Stimulated activated CD4-positive, alpha-beta T cell treated with anti-CD3 and anti-CD28 coated beads, Interleukin-4, amount 100 ng/mL, for 1 hour (primary cell): ENCODE results near the gene TMEM245.
"Not testable (repeated sequence)": the region's sequence is repeated elsewhere in the genome, so short reads cannot be mapped to it uniquely, and the experiment has no call there.

Experiments
- DNase-seq: peaks from one replicate; pipeline ENCODE4 v3.0.0-alpha.2; 2020

TMEM245 gene

GRCh38 chr9:109060191-109060590, 59.6 kb downstream of the TMEM245 start:
- no peak for DNase-seq

- DNase-seq: not testable (repeated sequence)
Observed at GRCh38 chr9:109053121-109053520, 66.6 kb downstream of the TMEM245 start.

- DNase-seq: no peak
Observed at GRCh38 chr9:109052416-109052815, 67.3 kb downstream of the TMEM245 start.

GRCh38 chr9:109051733-109052132, 68.0 kb downstream of the TMEM245 start:
- no peak for DNase-seq

GRCh38 chr9:109050444-109050843, 69.3 kb downstream of the TMEM245 start:
- no peak for DNase-seq

- no peak for DNase-seq
Observed at GRCh38 chr9:109048822-109049221, 70.9 kb downstream of the TMEM245 start.

GRCh38 chr9:109047259-109047658, 72.5 kb downstream of the TMEM245 start:
- DNase-seq: no peak

GRCh38 chr9:109046346-109046745, 73.4 kb downstream of the TMEM245 start:
- no peak for DNase-seq

- no peak for DNase-seq
Observed at GRCh38 chr9:109043578-109043977, 76.2 kb downstream of the TMEM245 start.

GRCh38 chr9:109040571-109040970, 79.2 kb downstream of the TMEM245 start:
- no peak for DNase-seq

- no peak for DNase-seq
Observed at GRCh38 chr9:109039539-109039938, 80.2 kb downstream of the TMEM245 start.

GRCh38 chr9:109037946-109038715, 81.6 kb downstream of the TMEM245 start:
- no peak for DNase-seq

GRCh38 chr9:109036744-109037680, 82.7 kb downstream of the TMEM245 start:
- no peak for DNase-seq

GRCh38 chr9:109035684-109036423, 83.9 kb downstream of the TMEM245 start:
- DNase-seq: no peak

GRCh38 chr9:109033941-109034700, 85.6 kb downstream of the TMEM245 start:
- no peak for DNase-seq

GRCh38 chr9:109031241-109031640, 88.5 kb downstream of the TMEM245 start:
- no peak for DNase-seq

- DNase-seq: no peak
Observed at GRCh38 chr9:109030426-109030825, 89.3 kb downstream of the TMEM245 start.

GRCh38 chr9:109028457-109028856, 91.3 kb downstream of the TMEM245 start:
- no peak for DNase-seq

GRCh38 chr9:109027176-109027575, 92.6 kb downstream of the TMEM245 start:
- no peak for DNase-seq

GRCh38 chr9:109026306-109026705, 93.4 kb downstream of the TMEM245 start:
- no peak for DNase-seq

GRCh38 chr9:109022873-109023272, 96.9 kb downstream of the TMEM245 start:
- DNase-seq: no peak
